PFSK-1 (cell line): ENCODE measurements around the gene PTPRN2.

Source experiments
- REST ChIP-seq, 2 experiments: IDR thresholded peaks; 2 replicates each; pipeline versions ENCODE4 v1.6.1 to v1.8.0; 2011 to 2012; ENCODE audit warnings: low read depth in 2 of 2, low read length in 2 of 2, control low read depth in 1 of 2, inconsistent platforms in 1 of 2, mild to moderate bottlenecking in 1 of 2, moderate library complexity in 1 of 2; ENCODE audit not compliant: insufficient read depth in 1 of 2
- SIN3A ChIP-seq: IDR thresholded peaks from 2 replicates; pipeline ENCODE4 v1.6.1; 2012; ENCODE audit warnings: mild to moderate bottlenecking, low read length, moderate library complexity, borderline replicate concordance; ENCODE audit not compliant: insufficient read depth
- TAF1 ChIP-seq: IDR thresholded peaks from 2 replicates; pipeline ENCODE4 v1.6.1; 2012; ENCODE audit warnings: low read length, control low read depth, borderline replicate concordance; ENCODE audit not compliant: insufficient read depth

DNA sequence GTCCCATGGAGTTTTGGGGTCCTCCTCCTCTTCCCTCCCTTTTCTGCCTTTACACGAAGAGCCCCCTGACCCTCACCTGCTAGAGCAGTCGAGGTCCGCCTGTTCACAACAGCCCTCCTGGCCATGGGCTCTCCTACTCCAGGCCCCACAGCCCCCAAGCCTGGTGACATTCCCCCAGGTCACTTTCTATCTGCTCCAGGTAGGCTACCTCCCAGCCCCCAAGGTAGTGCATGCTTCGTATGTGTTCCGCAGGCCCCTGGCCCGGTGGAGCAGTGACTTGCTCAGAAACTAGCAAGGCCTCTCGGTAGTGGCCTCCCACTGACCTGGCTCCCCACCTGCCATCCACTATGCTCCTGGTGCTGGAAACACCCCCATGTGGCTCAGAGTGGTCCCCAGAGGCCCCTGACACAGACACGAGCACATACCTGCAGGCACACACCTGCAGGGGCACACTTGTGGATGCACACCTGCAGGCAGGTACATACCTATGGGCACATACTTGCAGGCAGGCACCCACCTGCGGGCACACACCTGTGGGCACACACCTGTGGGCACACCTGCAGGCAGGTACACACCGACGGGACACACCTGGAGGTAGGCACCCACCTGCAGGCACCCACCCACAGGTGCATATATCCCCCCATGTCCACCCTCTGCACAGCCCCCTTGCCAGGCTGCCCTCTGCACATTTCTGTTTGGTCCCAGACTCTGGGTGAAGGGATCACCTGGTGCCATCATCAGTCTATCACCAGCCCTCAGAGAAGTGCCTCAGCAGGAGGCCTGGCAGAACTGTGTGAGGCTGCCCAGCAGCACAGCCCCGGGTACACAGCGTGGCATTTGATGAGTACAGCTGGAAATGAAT, 322.5 kb downstream of the PTPRN2 start:
- TF ChIP-seq SIN3A (no peak), TAF1 (no peak), REST (IDR thresholded peaks at IDR 0.05; ENCODE audit: insufficient read depth in 1 of 2, low read depth in 2 of 2, low read length in 2 of 2) (no peak)
